Breast epithelium (tissue), 3 donors: Measurements from ENCODE around the gene ARHGAP10.

Experiments used
- POLR2A ChIP-seq: fragments of 450-650 bp; IDR thresholded peaks from one replicate; pipeline ENCODE4 v1.6.1; 2016; ENCODE audit warnings: antibody characterized with exemption, mild to moderate bottlenecking, moderate library complexity
- POLR2AphosphoS5 ChIP-seq, 3 donors: sonication (generic); formaldehyde crosslinking; IDR thresholded peaks; one replicate each; pipeline ENCODE4 v1.6.1; 2017; ENCODE audit warnings: antibody characterized with exemption in 3 of 3
- TF ChIP-seq, protein P1 (sequence below), 3 donors: fragments of 450-650 bp; IDR thresholded peaks; one replicate each; pipeline ENCODE4 v1.5.1; 2016 to 2017; ENCODE audit warnings: antibody characterized with exemption in 3 of 3, mild to moderate bottlenecking in 3 of 3, moderate library complexity in 3 of 3

DNA sequence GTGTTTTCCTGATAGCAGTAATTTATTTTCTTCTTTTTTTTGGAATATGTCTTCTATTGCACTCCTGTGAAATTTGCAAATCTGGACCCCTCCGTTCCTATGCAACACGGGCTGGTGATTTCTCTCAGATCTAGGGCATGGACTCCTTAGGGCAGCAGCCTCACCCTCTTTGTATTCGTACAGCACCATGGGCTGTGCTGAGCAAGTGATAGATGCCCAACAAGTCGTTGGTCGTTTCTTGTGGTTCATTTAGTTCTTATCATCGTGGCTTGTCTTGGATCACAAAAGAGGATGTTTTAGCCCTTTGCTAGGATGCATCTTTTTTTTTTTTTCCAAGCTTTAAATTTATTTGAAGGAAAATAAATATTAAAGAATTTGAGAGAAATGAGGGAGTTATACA, 82.1 kb downstream of the ARHGAP10 start:
- TF ChIP-seq POLR2A (no peak), POLR2AphosphoS5 (IDR thresholded peaks at IDR 0.05) (no peak)
- TF ChIP-seq, protein P1, sequence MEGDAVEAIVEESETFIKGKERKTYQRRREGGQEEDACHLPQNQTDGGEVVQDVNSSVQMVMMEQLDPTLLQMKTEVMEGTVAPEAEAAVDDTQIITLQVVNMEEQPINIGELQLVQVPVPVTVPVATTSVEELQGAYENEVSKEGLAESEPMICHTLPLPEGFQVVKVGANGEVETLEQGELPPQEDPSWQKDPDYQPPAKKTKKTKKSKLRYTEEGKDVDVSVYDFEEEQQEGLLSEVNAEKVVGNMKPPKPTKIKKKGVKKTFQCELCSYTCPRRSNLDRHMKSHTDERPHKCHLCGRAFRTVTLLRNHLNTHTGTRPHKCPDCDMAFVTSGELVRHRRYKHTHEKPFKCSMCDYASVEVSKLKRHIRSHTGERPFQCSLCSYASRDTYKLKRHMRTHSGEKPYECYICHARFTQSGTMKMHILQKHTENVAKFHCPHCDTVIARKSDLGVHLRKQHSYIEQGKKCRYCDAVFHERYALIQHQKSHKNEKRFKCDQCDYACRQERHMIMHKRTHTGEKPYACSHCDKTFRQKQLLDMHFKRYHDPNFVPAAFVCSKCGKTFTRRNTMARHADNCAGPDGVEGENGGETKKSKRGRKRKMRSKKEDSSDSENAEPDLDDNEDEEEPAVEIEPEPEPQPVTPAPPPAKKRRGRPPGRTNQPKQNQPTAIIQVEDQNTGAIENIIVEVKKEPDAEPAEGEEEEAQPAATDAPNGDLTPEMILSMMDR (IDR thresholded peaks at IDR 0.05), result no peak
